Mucosa of descending colon (tissue), 3 donors: Measurements from ENCODE around the gene CRNKL1. TPM values are rescaled to one million over a fixed set of nuclear protein-coding genes. Genes with fewer than 3 reads are reported as not detected.

Experiments
- ATAC-seq: fragments of 200-7000 bp; cut with Tn5 transposase; one replicate; pipeline ENCODE4 v1.9.1; 2020; ENCODE audit warnings: mild to moderate bottlenecking, moderate library complexity
- DNase-seq, 3 donors: peaks; one replicate each; pipeline ENCODE4 v3.0.0-alpha.2; 2020
- H3K36me3 ChIP-seq: fragments of 200-600 bp; one replicate; pipeline ENCODE4 v1.8.0; 2021; ENCODE audit warnings: low read depth, mild to moderate bottlenecking
- H3K4me1 ChIP-seq: fragments of 200-600 bp; one replicate; pipeline ENCODE4 v1.8.0; 2021; ENCODE audit warnings: low read depth, mild to moderate bottlenecking
- H3K4me3 ChIP-seq: fragments of 200-600 bp; one replicate; pipeline ENCODE4 v1.8.0; 2021; ENCODE audit warnings: mild to moderate bottlenecking
- H3K9me3 ChIP-seq: fragments of 200-600 bp; one replicate; pipeline ENCODE4 v1.8.0; 2021; ENCODE audit warnings: mild to moderate bottlenecking
- CTCF ChIP-seq: fragments of 200-600 bp; IDR thresholded peaks from one replicate; pipeline ENCODE4 v1.8.0; 2022; ENCODE audit warnings: antibody characterized with exemption, mild to moderate bottlenecking
- intact Hi-C, 2 donors: fragments of 100-400 bp; cut with DNase I in 1 of 2; cut with micrococcal nuclease in 1 of 2; formaldehyde crosslinking; loops; one replicate each; pipeline versions ENCODE4 v1.11.0 to v1.11.1; 2022; cut with DNase I, micrococcal nuclease
- total RNA-seq, 3 donors: library from RNA; stranded (reverse); fragmentation: NEBNext Ultra II Directional in 2 of 3; extraction: Animal tissue kit (Norgen Biotek cat#: 25700) in 2 of 3; gene quantifications; one replicate each; pipeline versions ENCODE4 v1.2.1 to v1.2.4, GENCODE V29; 2021 to 2023
- donor health status: DM: no; HTN: no; CAD: no; lungs with moderate emphysema.
- donor health status: DM: no; HTN: no; CAD: no.
- donor health status: DM: no; HTN: yes; CAD: no.

The CRNKL1 gene
- total RNA-seq, 3 donors from 2014 or later: 18.2 to 25.1 (median 21.7) TPM

GRCh38 chr20:20051767-20052073 lies 546 bp downstream of the CRNKL1 start:
- no peak for TF ChIP-seq CTCF
- Histone ChIP-seq H3K9me3 (no peaks in the 10 kb centered on the region), H3K4me1 (peaks cover 12% of the 10 kb centered on the region), H3K4me3 (peak overlapping the region; percentile 91), H3K36me3 (no peaks in the 10 kb centered on the region)
- intact Hi-C loops: no loop called here
- ATAC-seq (peak; percentile 39), DNase-seq (no peak)

- intact Hi-C loops: no loop called here
- TF ChIP-seq CTCF: no peak
- no peak overlapping the region for H3K4me3 ChIP-seq
- H3K36me3 ChIP-seq: peaks cover 15% of the 10 kb centered on the region
- DNase-seq (no peak), ATAC-seq (no peak)
- H3K9me3 ChIP-seq: no peaks in the 10 kb centered on the region
- no peaks in the 10 kb centered on the region for H3K4me1 ChIP-seq
Observed at GRCh38 chr20:20039752-20040387, 12.4 kb downstream of the CRNKL1 start.

- ATAC-seq: no peak
- Histone ChIP-seq H3K36me3 (peaks cover 15% of the 10 kb centered on the region), H3K4me3 (no peak overlapping the region), H3K4me1 (no peaks in the 10 kb centered on the region), H3K9me3 (no peaks in the 10 kb centered on the region)
- TF ChIP-seq CTCF: no peak
- no peak for DNase-seq
- intact Hi-C loops: no loop called here
Observed at GRCh38 chr20:20038586-20038985, 13.7 kb downstream of the CRNKL1 start.

DNA sequence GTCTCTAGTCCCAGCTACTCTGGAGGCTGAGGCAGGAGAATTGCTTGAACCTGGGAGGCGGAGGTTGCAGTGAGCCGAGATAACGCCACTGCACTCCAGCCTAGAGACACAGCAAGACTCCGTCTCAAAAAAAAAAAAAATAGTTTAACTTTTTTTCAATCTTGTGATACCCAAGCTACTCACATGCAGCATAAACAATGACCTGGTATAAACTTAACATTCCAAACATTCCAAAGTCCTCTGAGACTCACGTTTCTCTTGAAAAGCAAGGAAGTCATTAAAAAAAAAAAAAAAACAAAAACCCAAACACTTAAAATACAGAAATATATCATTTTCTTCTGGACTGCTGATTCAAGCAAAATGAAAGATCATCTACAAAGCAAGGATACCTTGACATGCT lies 14.3 kb downstream of the CRNKL1 start:
- ATAC-seq: no peak
- no peaks in the 10 kb centered on the region for H3K4me1 ChIP-seq
- H3K36me3 ChIP-seq: peaks cover 15% of the 10 kb centered on the region
- no peaks in the 10 kb centered on the region for H3K9me3 ChIP-seq
- no peak overlapping the region for H3K4me3 ChIP-seq
- intact Hi-C loops: no loop called here
- no peak for DNase-seq
- no peak for TF ChIP-seq CTCF

- ATAC-seq (no peak), DNase-seq (no peak)
- TF ChIP-seq CTCF: no peak
- Histone ChIP-seq H3K4me1 (no peaks in the 10 kb centered on the region), H3K36me3 (peaks cover 15% of the 10 kb centered on the region), H3K4me3 (no peak overlapping the region), H3K9me3 (no peaks in the 10 kb centered on the region)
- intact Hi-C loops: no loop called here
Observed at GRCh38 chr20:20036756-20037155, 15.5 kb downstream of the CRNKL1 start.

- DNase-seq (no peak), ATAC-seq (no peak)
- Histone ChIP-seq H3K4me3 (no peak overlapping the region), H3K4me1 (no peaks in the 10 kb centered on the region), H3K36me3 (peaks cover 15% of the 10 kb centered on the region), H3K9me3 (no peaks in the 10 kb centered on the region)
- intact Hi-C loops: no loop called here
- TF ChIP-seq CTCF: no peak
Observed at GRCh38 chr20:20034486-20034885, 17.8 kb downstream of the CRNKL1 start.
